ENCODE measurements around the gene MYH16. TPM values are rescaled to one million over a fixed set of nuclear protein-coding genes. Genes with fewer than 3 reads are reported as not detected.

MYH16 gene
- total RNA-seq, 5 donors from 2014 or later (not counting 1 experiment from before 2014, with no cell fraction given), result not detected

DNA sequence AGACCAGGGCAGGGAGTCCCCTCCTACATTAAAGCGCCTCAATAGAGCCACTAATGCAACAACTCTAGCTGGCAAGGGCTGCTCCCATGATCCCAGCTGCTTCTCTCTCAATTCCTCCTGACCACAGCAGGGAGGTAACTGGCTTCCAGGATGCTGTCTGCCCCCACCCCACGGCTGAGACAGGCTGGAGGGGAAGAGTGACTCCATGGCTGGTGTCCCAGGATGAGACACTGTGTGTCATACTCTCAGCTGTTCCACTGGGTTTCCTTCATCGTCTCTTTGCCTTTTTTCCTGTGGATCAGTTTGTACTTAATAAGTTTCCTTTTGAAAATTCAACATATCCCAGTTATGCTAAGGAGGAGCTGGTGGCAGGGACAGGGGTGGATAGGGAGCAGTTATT is 27.7 kb upstream of the MYH16 start:
- H3K36me3 Mint-ChIP-seq, result no peaks in the 10 kb centered on the region
- 67% methylated on average over 1 of the region's 3 CpGs for WGBS (ENCODE audit: insufficient coverage)
- DNase-seq (no peak), ATAC-seq (replicated peaks in 1 of 4) (no peak)
- Histone ChIP-seq H3K4me1 (ENCODE audit: control insufficient read depth in 1 of 2, extremely low read depth in 1 of 2, insufficient read depth in 2 of 2, low read length in 2 of 2) (no peaks in the 10 kb centered on the region), H3K27ac (ENCODE audit: low read length) (no peak overlapping the region), H3K9me3 (no peaks in the 10 kb centered on the region), H3K4me3 (ENCODE audit: control insufficient read depth in 1 of 2, extremely low read depth in 1 of 2, low read length in 1 of 2) (no peak overlapping the region), H3K36me3 (ENCODE audit: control insufficient read depth in 2 of 2, extremely low read depth in 1 of 2, insufficient read depth in 1 of 2, low read length in 1 of 2) (no peaks in the 10 kb centered on the region), H3K27me3 (replicated peaks in 1 of 2; ENCODE audit: control insufficient read depth in 2 of 2, extremely low read depth in 1 of 2, insufficient read depth in 2 of 2, low read length in 1 of 2) (peaks cover 0 to 30% of the 10 kb centered on the region in 2 experiments)
- H3K4me3 Mint-ChIP-seq, result no peak overlapping the region
- no peaks in the 10 kb centered on the region for H3K9me3 Mint-ChIP-seq
- ChIA-PET CTCF (no interaction called here), POLR2A (no interaction called here)
- H3K4me1 Mint-ChIP-seq, result no peaks in the 10 kb centered on the region
- H3K27ac Mint-ChIP-seq, result no peak overlapping the region
- peaks cover 9 to 12% of the 10 kb centered on the region in 2 donors for H3K27me3 Mint-ChIP-seq

DNA sequence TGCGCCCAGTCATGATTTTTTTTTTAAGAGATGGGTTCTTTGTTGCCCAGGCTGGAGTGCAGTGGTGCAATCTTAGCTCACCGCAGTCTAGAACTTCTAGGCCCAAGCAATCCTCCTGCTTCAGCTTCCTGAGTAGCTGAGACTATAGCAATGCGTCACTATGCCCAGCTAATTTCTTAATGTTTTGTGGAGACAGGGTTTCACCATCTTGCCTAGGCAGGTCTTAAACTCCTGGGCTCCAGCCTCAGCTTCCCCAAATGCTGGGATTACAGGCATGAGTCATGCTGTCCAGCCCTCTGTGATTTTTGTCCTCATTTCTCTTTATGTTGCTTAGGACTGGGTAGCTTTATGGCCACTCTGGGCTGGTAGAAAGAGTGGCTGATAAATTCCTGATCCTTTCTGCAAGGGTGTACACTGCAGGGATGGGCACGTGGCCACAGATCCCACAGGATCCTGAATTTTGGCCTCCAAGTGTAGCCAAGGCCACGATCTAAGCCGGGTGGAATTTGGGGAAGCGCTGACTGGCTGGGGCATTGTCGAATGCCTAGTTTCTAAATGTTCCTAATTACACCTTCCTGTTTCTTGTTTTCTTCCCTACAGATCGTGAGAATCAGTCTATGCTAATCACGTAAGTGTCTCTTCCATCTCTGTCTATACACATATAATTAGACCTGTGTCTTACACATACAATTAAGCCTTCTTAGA is 24.1 kb upstream of the MYH16 start:
- DNase-seq, result no peak
- Histone ChIP-seq H3K4me3 (ENCODE audit: control insufficient read depth in 1 of 2, extremely low read depth in 1 of 2, low read length in 1 of 2) (no peak overlapping the region), H3K36me3 (ENCODE audit: control insufficient read depth in 2 of 2, extremely low read depth in 1 of 2, insufficient read depth in 1 of 2, low read length in 1 of 2) (no peaks in the 10 kb centered on the region), H3K4me1 (ENCODE audit: control insufficient read depth in 1 of 2, extremely low read depth in 1 of 2, insufficient read depth in 2 of 2, low read length in 2 of 2) (no peaks in the 10 kb centered on the region), H3K27ac (ENCODE audit: low read length) (no peak overlapping the region), H3K27me3 (replicated peaks in 1 of 2; ENCODE audit: control insufficient read depth in 2 of 2, extremely low read depth in 1 of 2, insufficient read depth in 2 of 2, low read length in 1 of 2) (peaks cover 0 to 34% of the 10 kb centered on the region in 2 experiments), H3K9me3 (no peaks in the 10 kb centered on the region)
- 65% methylated on average over 4 of the region's 10 CpGs for WGBS (ENCODE audit: insufficient coverage)
- Mint-ChIP-seq H3K9me3 (no peaks in the 10 kb centered on the region), H3K27me3 (peaks cover 4 to 9% of the 10 kb centered on the region in 2 donors), H3K4me1 (no peaks in the 10 kb centered on the region), H3K27ac (no peak overlapping the region), H3K36me3 (no peaks in the 10 kb centered on the region), H3K4me3 (no peak overlapping the region)
- no peak for ATAC-seq (replicated peaks in 1 of 4)
- ChIA-PET CTCF (no interaction called here), POLR2A (no interaction called here)

DNA sequence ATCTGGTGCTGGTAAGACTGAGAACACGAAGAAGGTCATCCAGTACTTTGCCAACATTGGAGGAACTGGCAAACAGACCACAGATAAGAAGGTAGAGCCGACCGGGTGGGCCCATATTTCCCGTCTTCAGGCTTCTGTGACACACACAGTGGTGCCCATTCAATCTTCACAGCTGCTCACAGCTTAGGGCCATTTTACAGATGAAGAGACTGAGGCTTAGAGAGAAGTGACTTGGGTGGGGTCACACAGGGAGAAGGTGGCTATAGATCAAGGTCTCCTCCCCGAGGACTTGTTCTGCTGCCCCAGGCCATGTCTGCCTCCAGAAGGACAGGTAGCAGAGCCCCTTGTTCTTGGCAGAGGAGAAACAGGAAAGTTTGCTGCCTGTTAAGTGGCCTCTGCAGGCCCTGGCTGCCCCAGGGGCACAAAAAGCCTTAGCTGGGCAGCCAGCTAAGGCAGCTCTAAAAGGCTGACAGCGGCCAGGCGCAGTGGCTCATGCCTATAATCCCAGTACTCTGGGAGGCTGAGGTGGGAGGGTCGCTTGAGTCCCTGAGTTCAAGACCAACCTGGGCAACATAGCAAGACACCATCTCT is 22.6 kb upstream of the MYH16 start:
- 75% methylated on average over 3 of the region's 8 CpGs for WGBS (ENCODE audit: insufficient coverage)
- Histone ChIP-seq H3K36me3 (ENCODE audit: control insufficient read depth in 2 of 2, extremely low read depth in 1 of 2, insufficient read depth in 1 of 2, low read length in 1 of 2) (no peaks in the 10 kb centered on the region), H3K9me3 (no peaks in the 10 kb centered on the region), H3K4me1 (ENCODE audit: control insufficient read depth in 1 of 2, extremely low read depth in 1 of 2, insufficient read depth in 2 of 2, low read length in 2 of 2) (no peaks in the 10 kb centered on the region), H3K27me3 (replicated peaks in 1 of 2; ENCODE audit: control insufficient read depth in 2 of 2, extremely low read depth in 1 of 2, insufficient read depth in 2 of 2, low read length in 1 of 2) (peaks cover 0 to 30% of the 10 kb centered on the region in 2 experiments), H3K4me3 (ENCODE audit: control insufficient read depth in 1 of 2, extremely low read depth in 1 of 2, low read length in 1 of 2) (no peak overlapping the region), H3K27ac (ENCODE audit: low read length) (no peak overlapping the region)
- Mint-ChIP-seq H3K4me3 (no peak overlapping the region), H3K27ac (no peak overlapping the region), H3K9me3 (no peaks in the 10 kb centered on the region), H3K36me3 (no peaks in the 10 kb centered on the region), H3K27me3 (peaks cover 2 to 9% of the 10 kb centered on the region in 2 donors), H3K4me1 (no peaks in the 10 kb centered on the region)
- ChIA-PET POLR2A (no interaction called here), CTCF (no interaction called here)
- no peak for ATAC-seq (replicated peaks in 1 of 4)
- no peak for DNase-seq

DNA sequence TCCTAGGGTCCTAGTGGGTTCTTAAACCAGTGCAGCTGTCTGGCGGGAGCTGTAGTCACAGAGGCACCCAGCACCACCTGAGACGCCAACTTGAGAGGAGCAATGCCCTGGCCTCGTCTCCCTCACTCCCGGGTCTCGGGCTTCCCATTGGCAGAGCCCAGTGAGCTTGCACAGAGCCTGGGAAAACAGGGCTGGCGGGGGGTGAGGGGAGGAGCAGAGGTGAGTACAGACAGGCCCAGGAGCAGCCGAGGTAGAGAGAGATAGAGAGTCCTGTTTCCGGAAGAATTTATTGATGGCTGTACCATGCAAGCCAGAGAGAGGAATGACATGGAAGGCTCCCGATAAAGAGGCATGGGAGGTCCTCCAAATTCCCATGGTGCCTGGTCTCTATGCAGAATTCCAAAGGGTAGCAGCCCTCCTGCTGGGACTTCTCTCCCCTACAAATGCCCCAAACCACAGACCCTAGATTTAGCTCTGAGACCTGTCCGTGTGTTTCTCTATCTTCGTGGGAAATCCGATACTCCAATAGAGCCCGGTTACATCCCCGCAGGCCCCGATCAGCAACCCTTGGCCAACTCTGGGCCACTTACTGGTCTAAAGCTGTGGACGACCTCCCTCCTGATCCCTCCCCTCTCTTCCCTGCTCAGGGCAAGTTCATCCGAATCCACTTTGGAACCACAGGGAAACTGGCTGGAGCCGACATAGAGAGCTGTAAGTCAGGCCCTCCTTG is 20.3 kb upstream of the MYH16 start:
- no peaks in the 10 kb centered on the region for H3K9me3 ChIP-seq
- 73% methylated on average over 15 of the region's 18 CpGs for WGBS (ENCODE audit: insufficient coverage)
- no peak overlapping the region for H3K4me3 ChIP-seq (ENCODE audit: control insufficient read depth in 1 of 2, extremely low read depth in 1 of 2, low read length in 1 of 2)
- H3K4me1 Mint-ChIP-seq, result no peaks in the 10 kb centered on the region
- DNase-seq (no peak), ATAC-seq (replicated peaks in 1 of 4) (no peak)
- no peaks in the 10 kb centered on the region for H3K36me3 ChIP-seq (ENCODE audit: control insufficient read depth in 2 of 2, extremely low read depth in 1 of 2, insufficient read depth in 1 of 2, low read length in 1 of 2)
- peaks cover 0 to 29% of the 10 kb centered on the region in 2 experiments for H3K27me3 ChIP-seq (replicated peaks in 1 of 2; ENCODE audit: control insufficient read depth in 2 of 2, extremely low read depth in 1 of 2, insufficient read depth in 2 of 2, low read length in 1 of 2)
- H3K27ac ChIP-seq (ENCODE audit: low read length), result no peak overlapping the region
- peaks cover 0 to 9% of the 10 kb centered on the region in 2 donors for H3K27me3 Mint-ChIP-seq
- POLR2A ChIA-PET, result no interaction called here
- H3K36me3 Mint-ChIP-seq, result no peaks in the 10 kb centered on the region
- CTCF ChIA-PET, result no interaction called here
- H3K4me3 Mint-ChIP-seq, result no peak overlapping the region
- no peak overlapping the region for H3K27ac Mint-ChIP-seq
- H3K4me1 ChIP-seq (ENCODE audit: control insufficient read depth in 1 of 2, extremely low read depth in 1 of 2, insufficient read depth in 2 of 2, low read length in 2 of 2), result no peaks in the 10 kb centered on the region
- no peaks in the 10 kb centered on the region for H3K9me3 Mint-ChIP-seq

DNA sequence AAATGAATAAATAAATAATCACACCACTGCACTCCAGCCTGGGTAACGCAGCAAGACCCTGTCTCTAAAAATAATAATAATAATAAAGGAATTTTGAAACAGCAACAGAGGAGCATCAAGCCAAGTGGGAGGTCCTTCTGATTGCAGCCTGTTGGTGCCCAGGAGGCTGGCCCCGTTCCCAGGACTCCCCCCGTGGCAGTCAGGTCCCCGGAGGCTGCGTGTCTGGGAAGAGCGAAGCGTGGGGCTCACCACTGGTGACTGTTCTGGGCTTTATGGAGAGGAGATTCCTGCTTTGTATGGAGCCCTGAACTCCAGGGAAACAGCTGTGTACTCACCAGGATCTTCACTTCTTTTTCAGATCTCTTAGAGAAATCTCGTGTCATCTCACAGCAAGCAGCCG is 19.3 kb upstream of the MYH16 start:
- Histone ChIP-seq H3K27ac (ENCODE audit: low read length) (no peak overlapping the region), H3K4me3 (ENCODE audit: control insufficient read depth in 1 of 2, extremely low read depth in 1 of 2, low read length in 1 of 2) (no peak overlapping the region), H3K36me3 (ENCODE audit: control insufficient read depth in 2 of 2, extremely low read depth in 1 of 2, insufficient read depth in 1 of 2, low read length in 1 of 2) (no peaks in the 10 kb centered on the region), H3K27me3 (replicated peaks in 1 of 2; ENCODE audit: control insufficient read depth in 2 of 2, extremely low read depth in 1 of 2, insufficient read depth in 2 of 2, low read length in 1 of 2) (peaks cover 0 to 24% of the 10 kb centered on the region in 2 experiments), H3K9me3 (no peaks in the 10 kb centered on the region), H3K4me1 (ENCODE audit: control insufficient read depth in 1 of 2, extremely low read depth in 1 of 2, insufficient read depth in 2 of 2, low read length in 2 of 2) (no peaks in the 10 kb centered on the region)
- Mint-ChIP-seq H3K36me3 (no peaks in the 10 kb centered on the region), H3K4me3 (no peak overlapping the region), H3K9me3 (no peaks in the 10 kb centered on the region), H3K27me3 (peaks cover 0 to 9% of the 10 kb centered on the region in 2 donors), H3K4me1 (no peaks in the 10 kb centered on the region), H3K27ac (no peak overlapping the region)
- DNase-seq (no peak), ATAC-seq (replicated peaks in 1 of 4) (no peak)
- ChIA-PET CTCF (no interaction called here), POLR2A (no interaction called here)
- WGBS (ENCODE audit: insufficient coverage), result 53% methylated on average over 3 of the region's 9 CpGs

DNA sequence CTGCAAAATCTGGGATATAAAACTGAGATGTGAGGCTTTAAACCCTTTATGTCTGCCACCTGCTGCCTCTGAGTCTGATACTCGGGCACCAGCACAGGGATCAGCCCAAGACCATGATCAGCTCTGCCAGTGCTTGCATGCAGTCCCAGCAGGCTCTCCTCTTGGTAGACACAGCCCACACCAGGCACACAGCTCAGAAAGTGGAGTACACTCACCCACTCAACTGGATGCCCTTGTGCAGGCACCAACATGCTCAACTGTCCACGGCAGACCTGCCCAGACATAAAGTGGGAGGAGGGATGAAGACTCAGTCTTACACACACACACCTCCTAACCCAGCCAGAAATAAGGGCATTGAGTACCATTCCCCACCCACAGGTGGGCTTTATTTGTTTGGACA is 18.2 kb upstream of the MYH16 start:
- ChIA-PET CTCF (no interaction called here), POLR2A (no interaction called here)
- Histone ChIP-seq H3K36me3 (ENCODE audit: control insufficient read depth in 2 of 2, extremely low read depth in 1 of 2, insufficient read depth in 1 of 2, low read length in 1 of 2) (no peaks in the 10 kb centered on the region), H3K27ac (ENCODE audit: low read length) (no peak overlapping the region), H3K9me3 (no peaks in the 10 kb centered on the region), H3K4me1 (ENCODE audit: control insufficient read depth in 1 of 2, extremely low read depth in 1 of 2, insufficient read depth in 2 of 2, low read length in 2 of 2) (no peaks in the 10 kb centered on the region), H3K4me3 (ENCODE audit: control insufficient read depth in 1 of 2, extremely low read depth in 1 of 2, low read length in 1 of 2) (no peak overlapping the region), H3K27me3 (replicated peaks in 1 of 2; ENCODE audit: control insufficient read depth in 2 of 2, extremely low read depth in 1 of 2, insufficient read depth in 2 of 2, low read length in 1 of 2) (peaks cover 0 to 22% of the 10 kb centered on the region in 2 experiments)
- DNase-seq (no peak), ATAC-seq (replicated peaks in 1 of 4) (no peak)
- Mint-ChIP-seq H3K4me1 (no peaks in the 10 kb centered on the region), H3K9me3 (no peaks in the 10 kb centered on the region), H3K36me3 (no peaks in the 10 kb centered on the region), H3K27ac (no peak overlapping the region), H3K27me3 (peaks cover 0 to 9% of the 10 kb centered on the region in 2 donors), H3K4me3 (no peak overlapping the region)
- 78% methylated on average over 1 of the region's 2 CpGs for WGBS (ENCODE audit: insufficient coverage)

Data from T-cell (primary cell).